ENCODE data around the gene GPX4. TPM values are rescaled to one million over a fixed set of nuclear protein-coding genes. Genes with fewer than 3 reads are reported as not detected.

Gene GPX4
- total and polyA plus RNA-seq, 9 of the 15 experiments (the other 6 are each of a cell fraction or from before 2014, with no cell fraction given) = 61.4 to 661 (median 349) TPM

DNA sequence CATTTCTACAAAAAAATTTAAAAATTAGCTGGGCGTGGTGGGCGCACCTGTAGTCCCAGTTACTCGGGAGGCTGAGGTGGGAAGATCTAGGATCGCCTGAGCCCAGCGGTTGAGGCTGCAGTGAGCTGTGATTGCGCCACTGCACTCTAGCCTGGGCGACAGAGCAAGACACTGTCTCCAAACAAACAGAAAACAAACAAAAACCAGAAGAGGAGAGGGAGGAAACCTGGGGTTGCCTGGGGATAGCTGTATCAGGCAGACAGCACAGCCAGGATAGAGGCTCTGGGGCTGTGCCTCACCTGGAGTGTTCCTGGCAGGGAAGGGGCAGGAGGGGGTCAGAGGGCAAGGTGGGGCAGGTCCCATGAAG, 6.0 kb upstream of the GPX4 start:
- peak overlapping the region; percentile 39 to 75; a peak in 3 of 4 replicates for H3K9ac ChIP-seq (ENCODE audit: insufficient read depth in 1 of 2, low read depth in 2 of 2, low read length in 2 of 2)
- no peak overlapping the region for H3K4me3 ChIP-seq
- H4K20me1 ChIP-seq (replicated peaks; ENCODE audit: control insufficient read depth, insufficient read depth, low read length) = peaks cover 11% of the 10 kb centered on the region; the same call in 1 of the 2 replicates
- H3K79me2 ChIP-seq (ENCODE audit: control insufficient read depth, insufficient read depth, low read length) = peaks cover 31% of the 10 kb centered on the region
- no TSS peak for BruUV-seq (replicated peaks)
- intact Hi-C loops (cut with micrococcal nuclease) (no loop called here), in situ Hi-C loops (cut with MboI) (no loop called here)
- H3K27ac ChIP-seq (ENCODE audit: extremely low read depth, low read depth, low read length) = peak overlapping the region; percentile 80; the same call in 2 of the 3 replicates
- CTCF ChIA-PET (ENCODE audit: low intra/inter-chr PET ratio) = no interaction called here
- DNase-seq (ENCODE audit: extremely low read depth in 1 of 4, low spot score in 3 of 4) (no peak), FAIRE-seq (no peak), ATAC-seq (no peak)
- no peaks in the 10 kb centered on the region for H3K27me3 ChIP-seq (ENCODE audit: control insufficient read depth in 2 of 2, insufficient read depth in 2 of 2, low read length in 2 of 2)
- H3K36me3 ChIP-seq (ENCODE audit: control insufficient read depth, insufficient read depth, low read length) = peaks cover 13% of the 10 kb centered on the region; the same call in 2 of the 3 replicates
- H3K4me2 ChIP-seq (ENCODE audit: insufficient read depth, low read length) = no peak overlapping the region
- H3K9me3 ChIP-seq (replicated peaks; ENCODE audit: control insufficient read depth, insufficient read depth, low read depth, low read length) = peaks cover 7% of the 10 kb centered on the region
- peaks cover 38 to 59% of the 10 kb centered on the region in 2 experiments for H3K4me1 ChIP-seq (replicated peaks in 1 of 2; ENCODE audit: control insufficient read depth in 2 of 2, insufficient read depth in 2 of 2, low read length in 2 of 2)
- H3K9me1 ChIP-seq (ENCODE audit: control insufficient read depth, insufficient read depth, low read length) = no peaks in the 10 kb centered on the region
- POLR2A ChIA-PET = interaction anchor here (0.5 to 1.2 kb wide), 4 partner anchors 10 to 264 kb away, joined by 3 to 4 read pairs (median 3); no protein-coding TSS in a partner anchor
- 0 out of 2 replicates have a peak overlapping the region, but pooled peaks have one; percentile 80 for H2AFZ ChIP-seq (ENCODE audit: low read depth, low read length)
- WGBS (ENCODE audit: insufficient coverage, low coverage, missing lambda C conversion rate) = 78% methylated on average over 7 of the region's 7 CpGs
- TF ChIP-seq KDM1A (IDR thresholded peaks at IDR 0.05) (0 out of 4 replicates have a peak, but pooled peaks of 1 of the 2 experiments have one; percentile 42), CBFA2T3 (IDR thresholded peaks at IDR 0.05) (no peak), ZFPM2 (CRISPR knock-in tag; IDR thresholded peaks at IDR 0.05) (no peak), ZNF445 (CRISPR knock-in tag; IDR thresholded peaks at IDR 0.05; ENCODE audit: low read depth) (no peak), ZNF707 (CRISPR knock-in tag; conservative IDR thresholded peaks at IDR 0.05) (no peak), CEBPB (tag; IDR thresholded peaks at IDR 0.05) (peak; percentile 78), FOXK2 (conservative IDR thresholded peaks at IDR 0.05 in 1 of 2, IDR thresholded peaks at IDR 0.05 in 1 of 2; ENCODE audit: low read depth in 2 of 2) (no peak), CEBPG (CRISPR knock-in tag; IDR thresholded peaks at IDR 0.05) (no peak), CEBPG (tag; conservative IDR thresholded peaks at IDR 0.05 in 1 of 2, IDR thresholded peaks at IDR 0.05 in 1 of 2) (peak in 1 of 2 experiments; percentile 8; a peak in 1 of 4 replicates), PCBP2 (IDR thresholded peaks at IDR 0.05; ENCODE audit: low read depth, low read length, poor library complexity, severe bottlenecking) (no peak), RAD21 (CRISPR knock-in tag; conservative IDR thresholded peaks at IDR 0.05 in 1 of 2, IDR thresholded peaks at IDR 0.05 in 1 of 2) (no peak), NONO (IDR thresholded peaks at IDR 0.05; ENCODE audit: low read depth in 2 of 2, low read length in 1 of 2) (no peak)
- TF ChIP-seq, protein P1, sequence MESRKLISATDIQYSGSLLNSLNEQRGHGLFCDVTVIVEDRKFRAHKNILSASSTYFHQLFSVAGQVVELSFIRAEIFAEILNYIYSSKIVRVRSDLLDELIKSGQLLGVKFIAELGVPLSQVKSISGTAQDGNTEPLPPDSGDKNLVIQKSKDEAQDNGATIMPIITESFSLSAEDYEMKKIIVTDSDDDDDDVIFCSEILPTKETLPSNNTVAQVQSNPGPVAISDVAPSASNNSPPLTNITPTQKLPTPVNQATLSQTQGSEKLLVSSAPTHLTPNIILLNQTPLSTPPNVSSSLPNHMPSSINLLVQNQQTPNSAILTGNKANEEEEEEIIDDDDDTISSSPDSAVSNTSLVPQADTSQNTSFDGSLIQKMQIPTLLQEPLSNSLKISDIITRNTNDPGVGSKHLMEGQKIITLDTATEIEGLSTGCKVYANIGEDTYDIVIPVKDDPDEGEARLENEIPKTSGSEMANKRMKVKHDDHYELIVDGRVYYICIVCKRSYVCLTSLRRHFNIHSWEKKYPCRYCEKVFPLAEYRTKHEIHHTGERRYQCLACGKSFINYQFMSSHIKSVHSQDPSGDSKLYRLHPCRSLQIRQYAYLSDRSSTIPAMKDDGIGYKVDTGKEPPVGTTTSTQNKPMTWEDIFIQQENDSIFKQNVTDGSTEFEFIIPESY (CRISPR knock-in tag; IDR thresholded peaks at IDR 0.05) = peak; percentile 44; the same call in 1 of the 2 replicates
- TF ChIP-seq, protein P2, sequence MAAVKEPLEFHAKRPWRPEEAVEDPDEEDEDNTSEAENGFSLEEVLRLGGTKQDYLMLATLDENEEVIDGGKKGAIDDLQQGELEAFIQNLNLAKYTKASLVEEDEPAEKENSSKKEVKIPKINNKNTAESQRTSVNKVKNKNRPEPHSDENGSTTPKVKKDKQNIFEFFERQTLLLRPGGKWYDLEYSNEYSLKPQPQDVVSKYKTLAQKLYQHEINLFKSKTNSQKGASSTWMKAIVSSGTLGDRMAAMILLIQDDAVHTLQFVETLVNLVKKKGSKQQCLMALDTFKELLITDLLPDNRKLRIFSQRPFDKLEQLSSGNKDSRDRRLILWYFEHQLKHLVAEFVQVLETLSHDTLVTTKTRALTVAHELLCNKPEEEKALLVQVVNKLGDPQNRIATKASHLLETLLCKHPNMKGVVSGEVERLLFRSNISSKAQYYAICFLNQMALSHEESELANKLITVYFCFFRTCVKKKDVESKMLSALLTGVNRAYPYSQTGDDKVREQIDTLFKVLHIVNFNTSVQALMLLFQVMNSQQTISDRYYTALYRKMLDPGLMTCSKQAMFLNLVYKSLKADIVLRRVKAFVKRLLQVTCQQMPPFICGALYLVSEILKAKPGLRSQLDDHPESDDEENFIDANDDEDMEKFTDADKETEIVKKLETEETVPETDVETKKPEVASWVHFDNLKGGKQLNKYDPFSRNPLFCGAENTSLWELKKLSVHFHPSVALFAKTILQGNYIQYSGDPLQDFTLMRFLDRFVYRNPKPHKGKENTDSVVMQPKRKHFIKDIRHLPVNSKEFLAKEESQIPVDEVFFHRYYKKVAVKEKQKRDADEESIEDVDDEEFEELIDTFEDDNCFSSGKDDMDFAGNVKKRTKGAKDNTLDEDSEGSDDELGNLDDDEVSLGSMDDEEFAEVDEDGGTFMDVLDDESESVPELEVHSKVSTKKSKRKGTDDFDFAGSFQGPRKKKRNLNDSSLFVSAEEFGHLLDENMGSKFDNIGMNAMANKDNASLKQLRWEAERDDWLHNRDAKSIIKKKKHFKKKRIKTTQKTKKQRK (IDR thresholded peaks at IDR 0.05; ENCODE audit: borderline replicate concordance, low read depth, low read length) = no peak
- TF ChIP-seq, protein P3, sequence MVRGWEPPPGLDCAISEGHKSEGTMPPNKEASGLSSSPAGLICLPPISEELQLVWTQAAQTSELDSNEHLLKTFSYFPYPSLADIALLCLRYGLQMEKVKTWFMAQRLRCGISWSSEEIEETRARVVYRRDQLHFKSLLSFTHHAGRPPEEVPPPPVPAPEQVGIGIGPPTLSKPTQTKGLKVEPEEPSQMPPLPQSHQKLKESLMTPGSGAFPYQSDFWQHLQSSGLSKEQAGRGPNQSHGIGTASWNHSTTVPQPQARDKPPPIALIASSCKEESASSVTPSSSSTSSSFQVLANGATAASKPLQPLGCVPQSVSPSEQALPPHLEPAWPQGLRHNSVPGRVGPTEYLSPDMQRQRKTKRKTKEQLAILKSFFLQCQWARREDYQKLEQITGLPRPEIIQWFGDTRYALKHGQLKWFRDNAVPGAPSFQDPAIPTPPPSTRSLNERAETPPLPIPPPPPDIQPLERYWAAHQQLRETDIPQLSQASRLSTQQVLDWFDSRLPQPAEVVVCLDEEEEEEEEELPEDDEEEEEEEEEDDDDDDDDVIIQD (CRISPR knock-in tag; IDR thresholded peaks at IDR 0.05) = no peak
